Adrenal gland (tissue), 5 donors: ENCODE data around the gene HSD11B2.

ENCODE experiments used
- CTCF ChIP-seq, 6 experiments: fragments of 450-650 bp in 4 of 6; fragments of 200-600 bp in 2 of 6; sonication (generic) in 1 of 6; IDR thresholded peaks; 1 replicate in 5 of 6; 2 replicates in 1 of 6; pipeline versions ENCODE4 v1.5.1 to v1.8.0; 2016 to 2021; ENCODE audit warnings: antibody characterized with exemption in 6 of 6, mild to moderate bottlenecking in 2 of 6, moderate library complexity in 1 of 6
- POLR2A ChIP-seq, 2 donors: fragments of 450-650 bp; IDR thresholded peaks; one replicate each; pipeline ENCODE4 v1.6.1; 2017; ENCODE audit warnings: antibody characterized with exemption in 2 of 2, mild to moderate bottlenecking in 2 of 2, moderate library complexity in 1 of 2
- donor health status: DM: no; HTN: no; CAD: no.

- TF ChIP-seq CTCF (IDR thresholded peaks at IDR 0.05) (no peak), POLR2A (IDR thresholded peaks at IDR 0.05) (no peak)
These were observed 53.0 kb downstream of the HSD11B2 start for GRCh38 chr16:67483731-67484525.
